Measurements from ENCODE around the gene GRIK3. TPM values are rescaled to one million over a fixed set of nuclear protein-coding genes. Genes with fewer than 3 reads are reported as not detected.

GRIK3 gene
- total RNA-seq, 2 donors from 2014 or later, result 0.20 to 1.2 TPM

DNA sequence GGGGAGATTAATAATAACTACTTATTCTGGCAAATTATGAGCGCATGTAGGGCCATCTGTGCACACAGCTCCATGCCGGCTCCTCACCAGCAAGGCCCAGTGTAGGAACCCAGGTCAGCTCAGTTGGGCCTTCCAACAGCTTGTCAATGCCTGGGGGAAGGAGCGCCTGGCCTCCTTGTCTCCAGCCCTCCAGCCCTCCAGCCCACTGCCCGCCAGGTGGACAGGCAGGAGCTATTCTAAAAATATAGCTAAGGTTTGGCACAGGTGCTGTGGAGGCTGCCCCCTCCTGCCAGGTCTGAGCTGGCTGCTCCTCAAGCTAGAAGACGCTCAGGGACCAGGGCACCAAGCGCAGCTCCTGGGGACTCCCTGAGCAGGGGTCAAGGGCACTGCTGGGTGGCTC is 85.7 kb downstream of the GRIK3 start:
- H3K9ac ChIP-seq (ENCODE audit: low read depth in 2 of 2, low read length in 2 of 2), result no peak overlapping the region
- H3K27me3 ChIP-seq, result no peaks in the 10 kb centered on the region
- no peak overlapping the region for H3K27ac ChIP-seq
- no peaks in the 10 kb centered on the region for H3K36me3 ChIP-seq
- TF ChIP-seq, protein P1, sequence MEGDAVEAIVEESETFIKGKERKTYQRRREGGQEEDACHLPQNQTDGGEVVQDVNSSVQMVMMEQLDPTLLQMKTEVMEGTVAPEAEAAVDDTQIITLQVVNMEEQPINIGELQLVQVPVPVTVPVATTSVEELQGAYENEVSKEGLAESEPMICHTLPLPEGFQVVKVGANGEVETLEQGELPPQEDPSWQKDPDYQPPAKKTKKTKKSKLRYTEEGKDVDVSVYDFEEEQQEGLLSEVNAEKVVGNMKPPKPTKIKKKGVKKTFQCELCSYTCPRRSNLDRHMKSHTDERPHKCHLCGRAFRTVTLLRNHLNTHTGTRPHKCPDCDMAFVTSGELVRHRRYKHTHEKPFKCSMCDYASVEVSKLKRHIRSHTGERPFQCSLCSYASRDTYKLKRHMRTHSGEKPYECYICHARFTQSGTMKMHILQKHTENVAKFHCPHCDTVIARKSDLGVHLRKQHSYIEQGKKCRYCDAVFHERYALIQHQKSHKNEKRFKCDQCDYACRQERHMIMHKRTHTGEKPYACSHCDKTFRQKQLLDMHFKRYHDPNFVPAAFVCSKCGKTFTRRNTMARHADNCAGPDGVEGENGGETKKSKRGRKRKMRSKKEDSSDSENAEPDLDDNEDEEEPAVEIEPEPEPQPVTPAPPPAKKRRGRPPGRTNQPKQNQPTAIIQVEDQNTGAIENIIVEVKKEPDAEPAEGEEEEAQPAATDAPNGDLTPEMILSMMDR (IDR thresholded peaks at IDR 0.05), result no peak
- DNase-seq, result no peak
- H3K4me1 ChIP-seq, result no peaks in the 10 kb centered on the region
- intact Hi-C loops (cut with DNase I), result no loop called here
- no peaks in the 10 kb centered on the region for H3K9me3 ChIP-seq
- H3K4me3 ChIP-seq, result no peak overlapping the region

DNA sequence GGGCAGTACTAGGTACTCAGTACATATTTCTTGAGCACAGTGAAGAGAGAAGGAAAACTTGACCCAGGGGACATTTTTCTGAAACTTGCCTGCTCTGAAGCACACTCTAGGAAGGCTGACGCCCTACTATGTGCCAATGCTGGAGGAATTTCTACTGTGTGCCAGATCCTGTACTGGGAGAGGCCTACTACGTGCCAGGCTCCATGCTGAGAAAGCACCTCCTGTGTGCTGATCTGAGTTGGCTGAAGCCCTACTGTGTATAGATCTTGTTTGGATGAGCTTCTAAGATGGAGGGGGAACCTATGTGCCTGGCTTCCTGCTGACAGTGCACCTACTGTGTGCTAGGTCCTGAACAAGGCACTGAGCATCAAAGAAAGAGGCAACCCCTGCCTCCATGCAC is 86.2 kb downstream of the GRIK3 start:
- H3K27me3 ChIP-seq, result no peaks in the 10 kb centered on the region
- intact Hi-C loops (cut with DNase I), result no loop called here
- no peak for DNase-seq
- no peak overlapping the region for H3K27ac ChIP-seq
- H3K4me3 ChIP-seq, result no peak overlapping the region
- no peaks in the 10 kb centered on the region for H3K9me3 ChIP-seq
- TF ChIP-seq, protein P1 (IDR thresholded peaks at IDR 0.05), result no peak
- no peaks in the 10 kb centered on the region for H3K4me1 ChIP-seq
- no peak overlapping the region for H3K9ac ChIP-seq (ENCODE audit: low read depth in 2 of 2, low read length in 2 of 2)
- H3K36me3 ChIP-seq, result no peaks in the 10 kb centered on the region

DNA sequence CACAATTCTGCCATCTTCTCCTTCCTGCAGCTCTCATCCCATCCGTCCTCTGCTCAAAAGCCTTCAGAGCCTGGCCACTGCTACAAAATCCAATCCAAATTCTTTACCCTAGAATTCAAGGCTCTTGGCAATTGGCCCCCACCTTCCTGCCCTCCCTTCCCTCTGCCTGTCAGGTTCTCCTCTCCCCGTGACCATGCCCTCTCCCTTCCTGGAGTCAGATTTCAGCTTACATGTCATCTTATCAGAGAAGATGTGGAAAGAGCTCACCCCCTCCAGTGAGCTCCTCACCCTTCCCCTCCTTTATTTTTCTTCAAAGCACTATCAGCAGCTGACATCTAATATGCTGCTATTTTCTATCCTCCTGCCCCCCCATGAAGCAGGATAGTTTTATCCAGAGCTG is 86.9 kb downstream of the GRIK3 start:
- no peaks in the 10 kb centered on the region for H3K36me3 ChIP-seq
- TF ChIP-seq, protein P1 (IDR thresholded peaks at IDR 0.05), result no peak
- H3K9ac ChIP-seq (ENCODE audit: low read depth in 2 of 2, low read length in 2 of 2), result no peak overlapping the region
- no peaks in the 10 kb centered on the region for H3K4me1 ChIP-seq
- DNase-seq, result no peak
- H3K27me3 ChIP-seq, result no peaks in the 10 kb centered on the region
- no peak overlapping the region for H3K27ac ChIP-seq
- H3K9me3 ChIP-seq, result no peaks in the 10 kb centered on the region
- H3K4me3 ChIP-seq, result no peak overlapping the region
- intact Hi-C loops (cut with DNase I), result no loop called here

DNA sequence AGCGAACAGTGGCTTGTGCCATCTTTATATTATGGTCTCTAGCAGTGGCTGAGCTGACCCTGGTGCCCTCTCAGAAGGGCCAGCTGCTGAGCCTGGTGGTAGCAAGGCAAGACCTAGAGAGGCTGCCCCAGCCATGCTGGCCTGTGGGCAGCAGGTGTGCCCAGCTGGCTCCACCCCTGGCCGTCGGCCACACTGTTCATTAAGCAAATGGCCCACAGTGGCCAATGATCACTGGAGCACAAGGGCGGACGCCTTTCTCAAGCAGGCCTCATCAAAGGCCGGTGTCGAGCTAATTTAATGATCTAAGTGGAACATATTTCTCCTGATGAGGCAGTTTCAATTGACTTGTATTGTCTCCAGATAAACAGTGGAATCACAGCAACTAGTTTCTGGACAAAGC is 89.4 kb downstream of the GRIK3 start:
- no peak overlapping the region for H3K9ac ChIP-seq (ENCODE audit: low read depth in 2 of 2, low read length in 2 of 2)
- no peaks in the 10 kb centered on the region for H3K4me1 ChIP-seq
- H3K4me3 ChIP-seq, result no peak overlapping the region
- no peaks in the 10 kb centered on the region for H3K36me3 ChIP-seq
- DNase-seq, result no peak
- no peak overlapping the region for H3K27ac ChIP-seq
- no peaks in the 10 kb centered on the region for H3K9me3 ChIP-seq
- intact Hi-C loops (cut with DNase I), result no loop called here
- TF ChIP-seq, protein P1 (IDR thresholded peaks at IDR 0.05), result no peak
- H3K27me3 ChIP-seq, result no peaks in the 10 kb centered on the region

DNA sequence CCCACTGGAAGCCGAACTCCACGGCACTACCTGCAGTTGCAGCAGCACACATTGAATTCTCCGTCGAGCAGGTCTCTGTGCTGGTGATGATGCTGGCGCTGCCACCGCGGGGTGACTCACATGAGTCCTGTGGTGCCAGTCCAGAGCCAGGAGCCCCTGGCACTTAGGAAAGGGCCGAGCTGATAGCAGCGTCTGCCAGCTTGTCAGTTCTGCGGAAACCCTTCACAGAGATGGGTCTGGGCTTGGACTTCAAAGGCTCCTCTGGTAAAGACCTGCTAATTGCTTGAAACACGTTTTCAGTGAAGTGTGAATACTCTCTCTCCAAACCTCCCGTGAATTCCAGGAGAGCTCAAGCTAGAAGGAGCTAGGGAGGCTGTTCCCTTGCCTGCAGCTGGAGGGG is 92.2 kb downstream of the GRIK3 start:
- Histone ChIP-seq H3K27me3 (no peaks in the 10 kb centered on the region), H3K4me3 (no peak overlapping the region), H3K9ac (ENCODE audit: low read depth in 2 of 2, low read length in 2 of 2) (no peak overlapping the region), H3K27ac (no peak overlapping the region), H3K9me3 (no peaks in the 10 kb centered on the region), H3K4me1 (no peaks in the 10 kb centered on the region), H3K36me3 (no peaks in the 10 kb centered on the region)
- intact Hi-C loops (cut with DNase I), result no loop called here
- TF ChIP-seq, protein P1 (IDR thresholded peaks at IDR 0.05), result no peak
- no peak for DNase-seq

Data from colonic mucosa (tissue), 4 donors.